H1 (cell line): ENCODE data around the gene CCDC200. TPM values are rescaled to one million over a fixed set of nuclear protein-coding genes. Genes with fewer than 3 reads are reported as not detected.
"Not testable (repeated sequence)": the region's sequence is repeated elsewhere in the genome, so short reads cannot be mapped to it uniquely, and the experiment has no call there.

Experiments
- CTCF ChIA-PET: fragments of 300-600 bp; sonication (Branson Sonifier 250); formaldehyde crosslinking; loops from one replicate; lab custom pipeline; 2021; ENCODE audit not compliant: partially characterized antibody; lab: Charles Lee
- POLR2A ChIA-PET: fragments of 300-600 bp; sonication (Branson Sonifier 250); formaldehyde crosslinking; loops from one replicate; lab custom pipeline; 2021; ENCODE audit warnings: inconsistent platforms; ENCODE audit not compliant: partially characterized antibody; lab: Charles Lee
- DNase-seq, 2 experiments: peaks; one replicate each; pipeline versions ENCODE4 v3.0.0 to v3.0.0-alpha.2; 2010 to 2022; ENCODE audit warnings: low spot score in 2 of 2, low read depth in 1 of 2, mixed read lengths in 1 of 2
- FAIRE-seq: peaks from 2 replicates; lab custom pipeline; 2011; peaks lifted over from hg19 to GRCh38; lab: Jason Lieb, UNC
- H2AFZ ChIP-seq: 2 replicates; pipeline ENCODE4 v1.8.1; 2012; ENCODE audit warnings: low read length, inconsistent platforms
- H2AK5ac ChIP-seq: 2 replicates; pipeline ENCODE4 v1.6.1; 2013; ENCODE audit warnings: low read depth, low read length
- H2BK120ac ChIP-seq: replicated peaks from 2 replicates; pipeline ENCODE3; 2013; ENCODE audit warnings: low read depth, low read length, inconsistent platforms
- H2BK12ac ChIP-seq: 2 replicates; pipeline ENCODE4 v1.6.1; 2013; ENCODE audit warnings: low read depth, low read length
- H2BK15ac ChIP-seq: 2 replicates; pipeline ENCODE4 v1.6.1; 2013; ENCODE audit warnings: low read length
- H2BK20ac ChIP-seq: 2 replicates; pipeline ENCODE4 v1.6.1; 2013; ENCODE audit warnings: low read length
- H2BK5ac ChIP-seq: 2 replicates; pipeline ENCODE4 v1.6.1; 2013; ENCODE audit warnings: low read depth, low read length
- H3K14ac ChIP-seq: 2 replicates; pipeline ENCODE4 v1.6.1; 2013; ENCODE audit warnings: inconsistent platforms; ENCODE audit not compliant: insufficient read length
- H3K18ac ChIP-seq: 2 replicates; pipeline ENCODE4 v1.6.1; 2013; ENCODE audit warnings: low read length; ENCODE audit errors: extremely low read depth
- H3K23ac ChIP-seq: 2 replicates; pipeline ENCODE4 v1.6.1; 2013; ENCODE audit warnings: inconsistent platforms; ENCODE audit not compliant: insufficient read length
- H3K23me2 ChIP-seq: 2 replicates; pipeline ENCODE4 v1.6.1; 2013; ENCODE audit warnings: low read depth, low read length
- H3K27ac ChIP-seq: 2 replicates; pipeline ENCODE4 v1.6.1; 2011; ENCODE audit warnings: low read depth, low read length, inconsistent platforms
- H3K27me3 ChIP-seq, 4 experiments: replicated peaks in 1 of 4; 1 replicate in 1 of 4; 2 replicates in 3 of 4; pipeline versions ENCODE4 v1.6.1 to v1.8.1; 2011 to 2013; ENCODE audit warnings: low read length in 3 of 4, mild to moderate bottlenecking in 3 of 4, inconsistent platforms in 2 of 4, mixed read lengths in 2 of 4, moderate library complexity in 1 of 4; ENCODE audit not compliant: control insufficient read depth in 3 of 4, insufficient read depth in 3 of 4; ENCODE audit errors: extremely low read depth in 1 of 4
- H3K36me3 ChIP-seq, 4 experiments: 2 replicates each; pipeline versions ENCODE4 v1.6.1 to v1.8.1; 2011 to 2013; ENCODE audit warnings: mild to moderate bottlenecking in 4 of 4, low read length in 3 of 4, moderate library complexity in 2 of 4, control low read depth in 1 of 4, inconsistent platforms in 1 of 4; ENCODE audit not compliant: insufficient read depth in 4 of 4, control insufficient read depth in 2 of 4
- H3K4ac ChIP-seq: replicated peaks from 2 replicates; pipeline ENCODE3; 2013; ENCODE audit warnings: low read length, low read depth, mixed read lengths, inconsistent platforms; ENCODE audit not compliant: insufficient read length
- H3K4me1 ChIP-seq, 4 experiments: replicated peaks in 1 of 4; 1 replicate in 1 of 4; 2 replicates in 3 of 4; pipeline versions ENCODE4 v1.6.1 to v1.8.1; 2011 to 2013; ENCODE audit warnings: low read length in 3 of 4, inconsistent platforms in 2 of 4, mixed read lengths in 1 of 4; ENCODE audit not compliant: insufficient read depth in 4 of 4, control insufficient read depth in 3 of 4
- H3K4me2 ChIP-seq, 2 experiments: 2 replicates each; pipeline versions ENCODE4 v1.6.1 to v1.8.1; 2011 to 2013; ENCODE audit warnings: low read depth in 2 of 2, low read length in 2 of 2, control low read depth in 1 of 2, inconsistent platforms in 1 of 2, mild to moderate bottlenecking in 1 of 2; ENCODE audit not compliant: insufficient read depth in 1 of 2
- H3K4me3 ChIP-seq, 4 experiments: fragments of 200-600, 300-600 bp in 1 of 4; sonication (generic), shearing (Covaris generic), sonication (Bioruptor Twin) in 1 of 4; 2 replicates each; pipeline versions ENCODE4 v1.5.1 to v1.8.1; 2011 to 2016; ENCODE audit warnings: low read length in 4 of 4, low read depth in 3 of 4, control low read depth in 2 of 4, inconsistent platforms in 2 of 4, mild to moderate bottlenecking in 2 of 4, mixed read lengths in 1 of 4, moderate library complexity in 1 of 4; ENCODE audit not compliant: insufficient read depth in 2 of 4; ENCODE audit errors: extremely low read depth in 1 of 4
- H3K56ac ChIP-seq: replicated peaks from 2 replicates; pipeline ENCODE3; 2013; ENCODE audit warnings: low read depth, mild to moderate bottlenecking, mixed read lengths, low read length, inconsistent platforms; ENCODE audit not compliant: insufficient read length
- H3K79me1 ChIP-seq: 2 replicates; pipeline ENCODE4 v1.6.1; 2013; ENCODE audit warnings: low read depth, low read length, control low read depth
- H3K79me2 ChIP-seq, 2 experiments: 2 replicates each; pipeline versions ENCODE4 v1.6.1 to v1.8.1; 2012 to 2013; ENCODE audit warnings: low read length in 2 of 2, mild to moderate bottlenecking in 2 of 2, inconsistent platforms in 1 of 2; ENCODE audit not compliant: insufficient read depth in 2 of 2, control insufficient read depth in 1 of 2
- H3K9ac ChIP-seq, 4 experiments: replicated peaks in 1 of 4; 1 replicate in 1 of 4; 2 replicates in 3 of 4; pipeline versions ENCODE4 v1.6.1 to v1.8.1; 2011 to 2013; ENCODE audit warnings: low read depth in 3 of 4, low read length in 3 of 4, control low read depth in 2 of 4, mild to moderate bottlenecking in 2 of 4, moderate library complexity in 2 of 4, inconsistent platforms in 1 of 4; ENCODE audit errors: extremely low read depth in 1 of 4
- H3K9me3 ChIP-seq, 2 experiments: 2 replicates each; pipeline versions ENCODE4 v1.6.1 to v1.8.1; 2012 to 2013; ENCODE audit warnings: mild to moderate bottlenecking in 2 of 2, moderate library complexity in 2 of 2, control low read depth in 1 of 2, inconsistent platforms in 1 of 2, low read depth in 1 of 2, low read length in 1 of 2, mixed read lengths in 1 of 2; ENCODE audit not compliant: insufficient read depth in 2 of 2
- H4K20me1 ChIP-seq, 2 experiments: replicated peaks in 1 of 2; 2 replicates each; pipeline versions ENCODE3 to v1.8.1; 2011 to 2013; ENCODE audit warnings: inconsistent platforms in 2 of 2, low read length in 2 of 2, mild to moderate bottlenecking in 1 of 2; ENCODE audit not compliant: insufficient read depth in 2 of 2, control insufficient read depth in 1 of 2
- H4K5ac ChIP-seq: 2 replicates; pipeline ENCODE4 v1.6.1; 2013; ENCODE audit warnings: low read length, low read depth, mixed read lengths, inconsistent platforms; ENCODE audit not compliant: insufficient read length
- H4K8ac ChIP-seq: 2 replicates; pipeline ENCODE4 v1.8.0; 2013; ENCODE audit warnings: mild to moderate bottlenecking, moderate library complexity, low read length, inconsistent platforms; ENCODE audit not compliant: insufficient read depth; ENCODE audit errors: extremely low read depth
- H4K91ac ChIP-seq: replicated peaks from 2 replicates; pipeline ENCODE3; 2013; ENCODE audit warnings: low read length, mixed read lengths, inconsistent platforms; ENCODE audit not compliant: insufficient read length
- WGBS, 2 experiments: shearing (Covaris generic) in 1 of 2; methylation state at CpG; one replicate each; pipeline versions ENCODE4 v1.1.6 to v1.1.7; 2013 to 2015; ENCODE audit warnings: low lambda C conversion rate in 2 of 2, mixed read lengths in 2 of 2, inconsistent platforms in 1 of 2, low coverage in 1 of 2, missing lambda C conversion rate in 1 of 2; ENCODE audit not compliant: insufficient replicate concordance in 2 of 2, insufficient coverage in 1 of 2, insufficient read length in 1 of 2; ENCODE audit errors: extremely low coverage in 1 of 2, missing lambda C conversion rate in 1 of 2; 5-methylcytosine and 5-hydroxymethylcytosine counted together
- polyA plus RNA-seq, 7 experiments: library from polyadenylated mRNA; depleted of rRNA in 3 of 7; stranded (reverse) in 5 of 7; unstranded in 2 of 7; fragments of >200 nt in 5 of 7; fragments of 200-250 nt in 2 of 7; gene quantifications; 1 replicate in 5 of 7; 2 replicates in 1 of 7; 4 replicates in 1 of 7; pipeline versions ENCODE4 v1.2.1 to v1.2.3, GENCODE V29; 2011 to 2013; ENCODE audit warnings: missing spikeins in 2 of 7, mixed read lengths in 2 of 7
- total RNA-seq: library from RNA; stranded (reverse); fragmentation: NEBNext Ultra II Directional; extraction: Animal tissue kit (Norgen Biotek cat#: 25700); gene quantifications from 2 replicates; pipeline ENCODE4 v1.2.1, GENCODE V29; 2021

The CCDC200 gene
- total and polyA plus RNA-seq, 2 of the 8 experiments (the other 6 are each of a cell fraction or from before 2014, with no cell fraction given), result 0.11 TPM; not detected in 1

DNA sequence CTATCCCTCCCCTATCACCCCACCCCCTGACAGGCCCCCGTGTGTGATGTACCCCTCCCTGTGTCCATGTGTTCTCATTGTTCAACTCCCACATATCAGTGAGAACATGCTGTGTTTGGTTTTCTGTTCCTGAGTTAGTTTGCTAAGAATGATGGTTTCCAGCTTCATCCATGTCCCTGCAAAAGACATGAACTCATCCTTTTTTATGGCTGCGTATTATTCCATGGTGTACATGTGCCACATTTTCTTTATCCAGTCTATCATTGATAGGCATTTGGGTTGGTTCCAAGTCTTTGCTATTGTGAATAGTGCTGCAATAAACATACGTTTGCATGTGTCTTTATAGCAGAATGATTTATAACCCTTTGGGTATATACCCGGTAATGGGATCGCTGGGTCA lies 41.8 kb downstream of the CCDC200 start:
- POLR2A ChIA-PET, H4K20me1 ChIP-seq, H3K4me2 ChIP-seq, H2BK20ac ChIP-seq, FAIRE-seq, H3K56ac ChIP-seq, H3K23ac ChIP-seq, DNase-seq, H4K91ac ChIP-seq, H4K5ac ChIP-seq, H3K27me3 ChIP-seq, H3K9ac ChIP-seq, H3K14ac ChIP-seq, H3K23me2 ChIP-seq, H3K4me1 ChIP-seq, H2AFZ ChIP-seq, H2AK5ac ChIP-seq, H3K4me3 ChIP-seq, H2BK15ac ChIP-seq, H3K18ac ChIP-seq, H3K79me1 ChIP-seq, H2BK12ac ChIP-seq, H3K4ac ChIP-seq, H2BK5ac ChIP-seq, H3K9me3 ChIP-seq, H3K79me2 ChIP-seq, H3K27ac ChIP-seq, H2BK120ac ChIP-seq, H4K8ac ChIP-seq: not testable (repeated sequence)
- H3K36me3 ChIP-seq, result peaks cover 13 to 32% (median 24%) of the 10 kb centered on the region in 4 experiments; a peak in 6 of 8 replicates
- 97% methylated on average over 5 of the region's 5 CpGs; no CpG with 5 or more reads in 1 of the 2 experiments for WGBS, 2 experiments
- CTCF ChIA-PET, result interaction anchor here (1.2 kb wide), 1 partner anchor 14 kb away, joined by 3 read pairs; no protein-coding TSS in a partner anchor
